Measurements from ENCODE around the gene NELL2.
"Not testable (repeated sequence)": the region's sequence is repeated elsewhere in the genome, so short reads cannot be mapped to it uniquely, and the experiment has no call there.

The NELL2 gene

GRCh38 chr12:44875954-44876543 lies at the start of gene NELL2:
Gene NELL2, minus strand, starts transcription at chr12:44876315. Its CDS starts 446 bp downstream, at chr12:44875869.
- H3K4me1 Mint-ChIP-seq: peaks cover 29% of the 10 kb centered on the region
- H3K4me3 Mint-ChIP-seq: peak within 1 kb of the TSS; percentile 99
- peak within 1 kb of the TSS; percentile 94 for H3K27ac Mint-ChIP-seq
- peaks cover 8% of the 10 kb centered on the region for H3K27me3 Mint-ChIP-seq
- peaks cover 9% of the 10 kb centered on the region for H3K9me3 Mint-ChIP-seq
- DNase-seq: peak; percentile 77
- peak; percentile 81 for ATAC-seq
- peaks cover 3% of the 10 kb centered on the region for H3K36me3 Mint-ChIP-seq (ENCODE audit: low read depth)

- Mint-ChIP-seq H3K4me1 (no peaks in the 10 kb centered on the region), H3K27me3 (no peaks in the 10 kb centered on the region), H3K4me3 (no peak overlapping the region), H3K9me3 (no peaks in the 10 kb centered on the region), H3K27ac (no peak overlapping the region), H3K36me3 (ENCODE audit: low read depth) (no peaks in the 10 kb centered on the region)
- no peak for ATAC-seq
- no peak for DNase-seq
Observed at GRCh38 chr12:44921736-44922135, 45.6 kb upstream of the NELL2 start.

GRCh38 chr12:44917141-44917540 lies 41.0 kb upstream of the NELL2 start:
- ATAC-seq: no peak
- Mint-ChIP-seq H3K27me3 (no peaks in the 10 kb centered on the region), H3K4me3 (no peak overlapping the region)

GRCh38 chr12:44915958-44916357 lies 39.8 kb upstream of the NELL2 start:
- no peak for DNase-seq
- Mint-ChIP-seq H3K4me3 (no peak overlapping the region), H3K4me1 (no peaks in the 10 kb centered on the region), H3K36me3 (ENCODE audit: low read depth) (no peaks in the 10 kb centered on the region), H3K27me3 (no peaks in the 10 kb centered on the region), H3K9me3 (no peaks in the 10 kb centered on the region), H3K27ac (no peak overlapping the region)
- ATAC-seq: no peak

More at GRCh38 chr12:44917141-44917540, 41.0 kb upstream of the NELL2 start:
- H3K9me3 Mint-ChIP-seq: no peaks in the 10 kb centered on the region
- no peaks in the 10 kb centered on the region for H3K4me1 Mint-ChIP-seq
- no peak overlapping the region for H3K27ac Mint-ChIP-seq
- no peaks in the 10 kb centered on the region for H3K36me3 Mint-ChIP-seq (ENCODE audit: low read depth)
- no peak for DNase-seq

- DNase-seq: no peak
- no peak for ATAC-seq
- no peaks in the 10 kb centered on the region for H3K27me3 Mint-ChIP-seq
- H3K27ac Mint-ChIP-seq: no peak overlapping the region
- no peak overlapping the region for H3K4me3 Mint-ChIP-seq
- H3K4me1 Mint-ChIP-seq: no peaks in the 10 kb centered on the region
- peaks cover 6% of the 10 kb centered on the region for H3K36me3 Mint-ChIP-seq (ENCODE audit: low read depth)
- H3K9me3 Mint-ChIP-seq: peaks cover 28% of the 10 kb centered on the region
Observed at GRCh38 chr12:44904321-44904720, 28.2 kb upstream of the NELL2 start.

GRCh38 chr12:44898108-44898507 lies 22.0 kb upstream of the NELL2 start:
- not testable (repeated sequence) for ATAC-seq, H3K4me3 Mint-ChIP-seq, H3K4me1 Mint-ChIP-seq, H3K27me3 Mint-ChIP-seq, H3K27ac Mint-ChIP-seq, DNase-seq
- Mint-ChIP-seq H3K9me3 (peaks cover 30% of the 10 kb centered on the region), H3K36me3 (ENCODE audit: low read depth) (peaks cover 11% of the 10 kb centered on the region)

- H3K27me3 Mint-ChIP-seq: no peaks in the 10 kb centered on the region
- no peak overlapping the region for H3K4me3 Mint-ChIP-seq
- H3K36me3 Mint-ChIP-seq (ENCODE audit: low read depth): no peaks in the 10 kb centered on the region
- H3K9me3 Mint-ChIP-seq: no peaks in the 10 kb centered on the region
- no peak for DNase-seq
- no peak overlapping the region for H3K27ac Mint-ChIP-seq
- no peaks in the 10 kb centered on the region for H3K4me1 Mint-ChIP-seq
- ATAC-seq: no peak
Observed at GRCh38 chr12:44889926-44890325, 13.8 kb upstream of the NELL2 start.

- no peak for ATAC-seq
- Mint-ChIP-seq H3K9me3 (no peaks in the 10 kb centered on the region), H3K4me3 (no peak overlapping the region), H3K27ac (no peak overlapping the region), H3K27me3 (no peaks in the 10 kb centered on the region), H3K4me1 (no peaks in the 10 kb centered on the region), H3K36me3 (ENCODE audit: low read depth) (no peaks in the 10 kb centered on the region)
- no peak for DNase-seq
Observed at GRCh38 chr12:44889162-44889561, 13.0 kb upstream of the NELL2 start.

- Mint-ChIP-seq H3K9me3 (peaks cover 9% of the 10 kb centered on the region), H3K27ac (no peak overlapping the region)
- DNase-seq: no peak
Observed at GRCh38 chr12:44885902-44886301, 9.8 kb upstream of the NELL2 start.

GRCh38 chr12:44881197-44881596 lies 5.1 kb upstream of the NELL2 start:
- no peak overlapping the region for H3K27ac Mint-ChIP-seq
- peaks cover 18% of the 10 kb centered on the region for H3K9me3 Mint-ChIP-seq
- DNase-seq (no peak), ATAC-seq (no peak)
- H3K4me3 Mint-ChIP-seq: no peak overlapping the region
- peaks cover 4% of the 10 kb centered on the region for H3K27me3 Mint-ChIP-seq
- peaks cover 5% of the 10 kb centered on the region for H3K4me1 Mint-ChIP-seq
- H3K36me3 Mint-ChIP-seq (ENCODE audit: low read depth): no peaks in the 10 kb centered on the region

More at GRCh38 chr12:44885902-44886301, 9.8 kb upstream of the NELL2 start:
- no peak overlapping the region for H3K4me3 Mint-ChIP-seq
- ATAC-seq: no peak
- no peaks in the 10 kb centered on the region for H3K36me3 Mint-ChIP-seq (ENCODE audit: low read depth)
- H3K4me1 Mint-ChIP-seq: no peaks in the 10 kb centered on the region
- H3K27me3 Mint-ChIP-seq: no peaks in the 10 kb centered on the region

- Mint-ChIP-seq H3K4me3 (peak overlapping the region; percentile 99), H3K36me3 (ENCODE audit: low read depth) (peaks cover 3% of the 10 kb centered on the region), H3K9me3 (peaks cover 15% of the 10 kb centered on the region), H3K4me1 (peaks cover 21% of the 10 kb centered on the region), H3K27me3 (peaks cover 8% of the 10 kb centered on the region), H3K27ac (peak overlapping the region; percentile 78)
- DNase-seq (peak; percentile 46), ATAC-seq (peak; percentile 72)
Observed at GRCh38 chr12:44876544-44877410, 662 bp upstream of the NELL2 start.

- Mint-ChIP-seq H3K27me3 (peaks cover 8% of the 10 kb centered on the region), H3K36me3 (ENCODE audit: low read depth) (peaks cover 7% of the 10 kb centered on the region), H3K4me3 (peak overlapping the region; percentile 99), H3K9me3 (peaks cover 14% of the 10 kb centered on the region), H3K27ac (peak overlapping the region; percentile 94), H3K4me1 (peaks cover 34% of the 10 kb centered on the region)
- ATAC-seq (peak; percentile 30), DNase-seq (no peak)
Observed at GRCh38 chr12:44875417-44875953, 630 bp downstream of the NELL2 start.

- peak overlapping the region; percentile 99 for H3K4me3 Mint-ChIP-seq
- ATAC-seq (no peak), DNase-seq (peak; percentile 22)
- H3K4me1 Mint-ChIP-seq: peaks cover 39% of the 10 kb centered on the region
- H3K9me3 Mint-ChIP-seq: peaks cover 14% of the 10 kb centered on the region
- peaks cover 11% of the 10 kb centered on the region for H3K36me3 Mint-ChIP-seq (ENCODE audit: low read depth)
- peaks cover 8% of the 10 kb centered on the region for H3K27me3 Mint-ChIP-seq
- H3K27ac Mint-ChIP-seq: peak overlapping the region; percentile 94
Observed at GRCh38 chr12:44874981-44875416, 1.1 kb downstream of the NELL2 start.

- peaks cover 50% of the 10 kb centered on the region for H3K4me1 Mint-ChIP-seq
- H3K9me3 Mint-ChIP-seq: peaks cover 8% of the 10 kb centered on the region
- H3K36me3 Mint-ChIP-seq (ENCODE audit: low read depth): peaks cover 18% of the 10 kb centered on the region
- no peak for ATAC-seq
- H3K4me3 Mint-ChIP-seq: peak overlapping the region; percentile 99
- H3K27ac Mint-ChIP-seq: peak overlapping the region; percentile 94
- peaks cover 8% of the 10 kb centered on the region for H3K27me3 Mint-ChIP-seq
- no peak for DNase-seq
Observed at GRCh38 chr12:44873898-44874297, 2.2 kb downstream of the NELL2 start.

GRCh38 chr12:44869503-44869902 lies 6.6 kb downstream of the NELL2 start:
- H3K36me3 Mint-ChIP-seq (ENCODE audit: low read depth): peaks cover 46% of the 10 kb centered on the region
- peaks cover 19% of the 10 kb centered on the region for H3K9me3 Mint-ChIP-seq
- peak overlapping the region; percentile 99 for H3K4me3 Mint-ChIP-seq
- ATAC-seq (peak; percentile 68), DNase-seq (no peak)
- no peaks in the 10 kb centered on the region for H3K27me3 Mint-ChIP-seq
- H3K4me1 Mint-ChIP-seq: peaks cover 70% of the 10 kb centered on the region
- peak overlapping the region; percentile 93 for H3K27ac Mint-ChIP-seq
